Muscle layer of duodenum (tissue), 2 donors: ENCODE measurements around the gene ADD1.

ENCODE experiments used
- H3K27ac ChIP-seq: one replicate; pipeline ENCODE4 v1.7.0; 2013; ENCODE audit warnings: mild to moderate bottlenecking, low read length
- H3K27me3 ChIP-seq: one replicate; pipeline ENCODE4 v1.7.0; 2013; ENCODE audit warnings: low read depth, mild to moderate bottlenecking, control low read depth, low read length
- H3K36me3 ChIP-seq, 2 donors: one replicate each; pipeline ENCODE4 v1.7.0; 2013; ENCODE audit warnings: low read length in 2 of 2, control low read depth in 1 of 2, mild to moderate bottlenecking in 1 of 2; ENCODE audit not compliant: insufficient read depth in 2 of 2, control insufficient read depth in 1 of 2
- H3K4me1 ChIP-seq, 2 donors: one replicate each; pipeline ENCODE4 v1.7.0; 2013; ENCODE audit warnings: low read length in 2 of 2, mild to moderate bottlenecking in 2 of 2, control low read depth in 1 of 2, moderate library complexity in 1 of 2; ENCODE audit not compliant: insufficient read depth in 2 of 2, control insufficient read depth in 1 of 2
- H3K4me3 ChIP-seq, 2 donors: one replicate each; pipeline ENCODE4 v1.7.0; 2013; ENCODE audit warnings: low read length in 2 of 2, low read depth in 1 of 2, mild to moderate bottlenecking in 1 of 2
- H3K9me3 ChIP-seq, 2 donors: one replicate each; pipeline ENCODE4 v1.7.0; 2013; ENCODE audit warnings: low read length in 2 of 2, control low read depth in 1 of 2, mild to moderate bottlenecking in 1 of 2; ENCODE audit not compliant: control insufficient read depth in 1 of 2
- donor health status: healthy.

ADD1 gene

GRCh38 chr4:2808001-2808400, 35.6 kb upstream of the ADD1 start:
- Histone ChIP-seq H3K9me3 (no peaks in the 10 kb centered on the region), H3K27me3 (no peaks in the 10 kb centered on the region), H3K4me1 (peaks cover 17 to 72% of the 10 kb centered on the region in 2 donors)

DNA sequence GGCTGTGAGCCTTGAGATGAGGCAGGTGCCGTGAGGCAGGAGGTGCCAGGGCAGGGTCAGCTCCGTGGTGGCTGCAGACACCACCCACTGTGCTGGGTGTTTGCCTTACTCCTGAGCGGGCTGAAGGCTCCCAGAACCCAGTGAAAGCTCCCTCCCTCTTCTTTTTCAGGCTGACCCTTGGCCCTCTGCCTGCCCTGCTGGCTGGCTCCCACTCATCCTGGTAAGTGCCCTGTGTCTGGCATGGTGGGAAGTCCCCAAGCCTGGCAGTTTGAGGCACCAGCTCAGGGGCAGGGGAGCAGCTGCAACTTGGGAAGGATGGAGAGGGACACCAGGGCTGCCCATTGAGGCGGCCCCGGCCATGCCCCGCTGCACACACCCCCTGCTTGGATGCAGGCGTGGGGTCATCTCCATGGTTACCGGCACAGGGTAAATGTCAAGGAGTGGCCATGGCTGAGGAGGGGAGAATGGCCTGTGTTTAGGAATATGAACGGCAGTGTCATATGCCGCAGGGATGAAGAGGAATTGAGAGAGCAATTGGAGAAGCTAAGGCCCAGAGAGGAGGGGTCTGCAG, 33.9 kb upstream of the ADD1 start:
- H3K4me3 ChIP-seq = no peak overlapping the region
- H3K9me3 ChIP-seq = no peaks in the 10 kb centered on the region
- H3K4me1 ChIP-seq = peaks cover 12 to 66% of the 10 kb centered on the region in 2 donors
- no peaks in the 10 kb centered on the region for H3K27me3 ChIP-seq
- no peak overlapping the region for H3K27ac ChIP-seq
- no peaks in the 10 kb centered on the region for H3K36me3 ChIP-seq

More at GRCh38 chr4:2808001-2808400, 35.6 kb upstream of the ADD1 start:
- H3K4me3 ChIP-seq = no peak overlapping the region
- H3K27ac ChIP-seq = no peak overlapping the region
- no peaks in the 10 kb centered on the region for H3K36me3 ChIP-seq

- Histone ChIP-seq H3K4me1 (peaks cover 12 to 59% of the 10 kb centered on the region in 2 donors), H3K9me3 (no peaks in the 10 kb centered on the region), H3K36me3 (no peaks in the 10 kb centered on the region), H3K27me3 (no peaks in the 10 kb centered on the region), H3K4me3 (no peak overlapping the region), H3K27ac (no peak overlapping the region)
These were observed 33.3 kb upstream of the ADD1 start for GRCh38 chr4:2810388-2810787.

GRCh38 chr4:2811830-2812611, 31.6 kb upstream of the ADD1 start:
- H3K36me3 ChIP-seq = no peaks in the 10 kb centered on the region

GRCh38 chr4:2812612-2813354, 30.9 kb upstream of the ADD1 start:
- no peaks in the 10 kb centered on the region for H3K9me3 ChIP-seq

More at GRCh38 chr4:2811830-2812611, 31.6 kb upstream of the ADD1 start:
- H3K27ac ChIP-seq = peak overlapping the region; percentile 8
- H3K4me3 ChIP-seq = peak overlapping the region in 1 of 2 donors; percentile 29
- no peaks in the 10 kb centered on the region for H3K27me3 ChIP-seq
- H3K4me1 ChIP-seq = peaks cover 6 to 44% of the 10 kb centered on the region in 2 donors
- no peaks in the 10 kb centered on the region for H3K9me3 ChIP-seq

DNA sequence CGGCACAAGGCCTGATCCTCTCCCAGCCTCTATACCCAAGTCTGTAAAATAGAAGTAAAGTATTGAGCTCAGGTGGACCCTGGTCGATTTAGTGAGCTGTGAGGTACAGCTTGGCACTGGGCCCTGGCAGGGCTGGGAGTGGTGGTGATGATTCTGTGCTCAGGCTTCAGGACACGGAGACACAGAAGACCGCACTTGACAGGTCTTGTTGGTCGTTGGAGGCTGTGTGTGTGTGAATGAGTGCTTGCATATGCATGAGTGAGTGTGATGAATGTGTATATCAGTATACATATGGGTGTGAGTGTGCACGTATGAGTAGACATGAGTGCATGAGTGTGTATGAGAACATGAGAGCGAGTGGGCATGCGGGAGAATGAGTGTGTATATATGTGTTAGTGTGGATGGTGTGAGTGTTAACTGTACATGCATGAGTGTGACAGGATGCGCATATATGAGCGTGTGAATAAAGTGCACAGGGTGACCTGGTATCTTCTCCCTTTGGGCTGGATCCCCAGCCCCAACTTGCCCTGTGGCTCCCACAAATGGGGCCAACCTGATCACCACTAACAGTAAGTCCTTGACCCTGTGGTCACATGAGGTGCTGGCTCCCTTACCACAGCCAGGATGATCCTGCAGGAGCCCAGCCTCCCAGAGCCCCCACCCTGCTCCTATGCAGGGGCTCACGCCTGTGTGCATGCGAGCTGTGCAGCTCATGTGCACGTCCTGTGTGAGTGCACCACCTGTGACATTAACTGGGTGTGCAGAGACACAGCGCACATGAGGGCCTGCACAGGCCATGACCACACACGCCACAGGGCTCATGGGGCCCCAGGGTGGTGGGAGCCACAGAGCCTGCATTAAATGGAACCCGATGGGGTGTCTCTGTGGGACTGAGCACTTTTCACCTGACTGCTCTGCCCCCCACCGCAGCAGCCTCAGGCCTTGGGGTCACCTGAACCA, 29.9 kb upstream of the ADD1 start:
- Histone ChIP-seq H3K4me3 (peak overlapping the region in 1 of 2 donors; percentile 48), H3K27me3 (no peaks in the 10 kb centered on the region), H3K36me3 (no peaks in the 10 kb centered on the region), H3K4me1 (peaks cover 0 to 40% of the 10 kb centered on the region in 2 donors), H3K9me3 (no peaks in the 10 kb centered on the region), H3K27ac (no peak overlapping the region)

More at GRCh38 chr4:2812612-2813354, 30.9 kb upstream of the ADD1 start:
- peak overlapping the region; percentile 37 to 48 for H3K4me3 ChIP-seq
- H3K27ac ChIP-seq = no peak overlapping the region
- H3K36me3 ChIP-seq = no peaks in the 10 kb centered on the region
- H3K4me1 ChIP-seq = peaks cover 0 to 45% of the 10 kb centered on the region in 2 donors
- H3K27me3 ChIP-seq = no peaks in the 10 kb centered on the region

DNA sequence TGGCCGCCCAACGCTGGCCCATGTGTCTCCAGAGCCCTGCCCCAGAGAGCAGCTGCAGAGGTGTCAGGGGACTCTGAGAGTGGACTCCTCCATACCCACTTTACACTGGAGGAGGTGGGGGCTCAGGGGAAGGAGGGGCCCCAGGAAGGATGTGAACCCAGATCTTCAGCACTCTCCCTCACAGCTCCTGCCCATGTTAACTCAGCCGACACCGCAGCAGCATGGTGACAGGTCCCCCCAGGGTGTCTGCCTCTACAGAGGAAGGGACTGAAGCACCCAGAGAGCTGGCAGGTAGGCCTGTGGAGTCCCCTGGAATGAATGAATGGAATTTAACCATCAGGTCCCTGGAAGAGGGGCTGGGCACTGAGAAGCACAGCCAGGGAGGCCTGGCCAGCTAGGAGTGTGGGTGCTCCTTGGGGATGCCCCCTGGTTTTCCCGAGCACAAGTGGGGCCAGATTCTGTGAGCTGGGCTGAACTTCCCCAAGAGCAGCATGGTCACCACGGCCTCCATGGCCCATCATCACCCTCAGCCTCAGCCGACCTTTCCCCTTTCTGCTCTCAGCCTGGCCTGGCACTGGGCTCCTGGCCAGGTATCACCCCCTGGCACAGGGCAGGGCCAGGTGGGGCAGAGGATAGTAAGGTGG, 28.9 kb upstream of the ADD1 start:
- no peaks in the 10 kb centered on the region for H3K9me3 ChIP-seq
- H3K36me3 ChIP-seq = no peaks in the 10 kb centered on the region
- H3K4me1 ChIP-seq = peaks cover 0 to 33% of the 10 kb centered on the region in 2 donors
- no peak overlapping the region for H3K4me3 ChIP-seq
- H3K27ac ChIP-seq = no peak overlapping the region
- H3K27me3 ChIP-seq = no peaks in the 10 kb centered on the region

GRCh38 chr4:2816401-2816954, 27.2 kb upstream of the ADD1 start:
- H3K9me3 ChIP-seq = no peaks in the 10 kb centered on the region
- H3K27ac ChIP-seq = no peak overlapping the region
- H3K27me3 ChIP-seq = no peaks in the 10 kb centered on the region
- no peak overlapping the region for H3K4me3 ChIP-seq
- H3K36me3 ChIP-seq = peaks cover 0 to 4% of the 10 kb centered on the region in 2 donors
- peaks cover 0 to 16% of the 10 kb centered on the region in 2 donors for H3K4me1 ChIP-seq

DNA sequence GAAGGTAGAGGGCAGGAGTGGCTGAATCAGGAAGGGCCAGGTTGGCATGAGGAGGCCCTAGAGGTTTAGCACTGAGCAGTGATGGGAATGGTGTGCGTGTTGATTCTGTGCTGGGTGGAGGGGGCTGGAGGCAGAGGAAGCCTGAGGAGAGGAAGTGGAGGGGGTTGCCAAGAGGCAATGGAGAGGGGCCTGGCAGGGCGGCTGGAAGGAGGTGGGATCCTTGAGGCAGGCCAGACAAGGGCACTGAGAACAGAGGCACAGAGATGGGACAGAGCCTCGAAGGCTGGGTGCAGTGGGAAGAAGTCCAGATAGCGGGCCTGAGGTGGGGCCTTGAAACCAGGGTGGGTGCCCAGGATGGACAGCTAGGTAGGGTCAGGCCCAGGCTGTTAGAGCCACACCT, 26.5 kb upstream of the ADD1 start:
- Histone ChIP-seq H3K4me3 (no peak overlapping the region), H3K27ac (no peak overlapping the region), H3K9me3 (no peaks in the 10 kb centered on the region), H3K4me1 (peaks cover 0 to 14% of the 10 kb centered on the region in 2 donors), H3K36me3 (peaks cover 0 to 4% of the 10 kb centered on the region in 2 donors), H3K27me3 (no peaks in the 10 kb centered on the region)

DNA sequence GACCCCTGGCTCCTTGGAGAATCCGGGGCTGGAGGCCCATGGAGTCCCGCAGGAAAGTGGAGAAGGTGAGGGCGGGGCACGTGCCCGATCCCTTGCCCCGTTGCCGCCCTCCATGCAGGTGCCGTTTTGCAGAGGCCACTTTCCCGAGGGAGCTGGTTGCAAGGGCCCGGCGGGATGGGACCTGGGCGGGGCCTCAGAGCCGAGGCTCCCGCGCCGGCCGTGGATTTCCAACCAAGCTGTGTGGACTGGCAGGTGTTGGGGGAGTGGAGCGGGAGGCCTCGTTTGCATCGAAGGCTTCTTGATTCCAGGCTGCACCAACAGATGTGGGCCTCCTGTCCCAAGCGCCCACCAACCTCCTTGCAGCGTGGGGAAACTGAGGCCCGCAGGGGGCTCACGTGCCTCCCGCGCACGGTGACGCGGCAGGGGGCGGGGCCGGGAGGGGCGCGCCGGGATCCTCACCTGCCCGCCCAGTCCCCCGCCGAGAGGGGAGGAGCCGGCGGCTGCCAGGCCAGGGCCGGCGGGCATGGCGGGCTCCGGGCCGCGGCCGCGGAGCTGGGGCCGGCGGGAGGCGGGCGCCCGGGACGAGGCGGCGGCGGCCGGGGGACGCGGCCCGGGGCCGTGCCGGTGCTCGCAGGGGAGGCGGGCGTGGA, 25.8 kb upstream of the ADD1 start:
- Histone ChIP-seq H3K4me3 (peak overlapping the region; percentile 11 to 58), H3K36me3 (peaks cover 4 to 5% of the 10 kb centered on the region in 2 donors), H3K9me3 (no peaks in the 10 kb centered on the region), H3K27me3 (no peaks in the 10 kb centered on the region), H3K27ac (no peak overlapping the region), H3K4me1 (peaks cover 0 to 14% of the 10 kb centered on the region in 2 donors)
